Activated B cell treated with CpG ODN at 0.5 μM for 24 hours (primary cell): ENCODE measurements around the gene IREB2. TPM values are rescaled to one million over a fixed set of nuclear protein-coding genes. Genes with fewer than 3 reads are reported as not detected.

Experiments used
- ATAC-seq: fragments of 200-7000 bp; cut with Tn5 transposase; one replicate; pipeline ENCODE4 v1.10.0; 2021; ENCODE audit warnings: low read depth, mild to moderate bottlenecking, moderate library complexity
- CTCF ChIA-PET: fragments of 350-600 bp; sonication (Branson Sonifier 250); formaldehyde crosslinking; loops from one replicate; lab custom pipeline; 2021; ENCODE audit warnings: antibody characterized with exemption; lab: Charles Lee
- POLR2A ChIA-PET: fragments of 350-600 bp; sonication (Branson Sonifier 250); formaldehyde crosslinking; loops from one replicate; lab custom pipeline; 2021; ENCODE audit warnings: antibody characterized with exemption; lab: Charles Lee
- DNase-seq: peaks from one replicate; pipeline ENCODE4 v3.0.0; 2022
- H3K27ac Mint-ChIP-seq: one replicate; pipeline ENCODE4 v1.8.0; 2020; ENCODE audit warnings: mixed read lengths
- H3K27me3 Mint-ChIP-seq: one replicate; pipeline ENCODE4 v1.8.0; 2021; ENCODE audit warnings: mixed read lengths
- H3K36me3 Mint-ChIP-seq: one replicate; pipeline ENCODE4 v1.8.0; 2021; ENCODE audit warnings: low read depth, mixed read lengths
- H3K4me1 Mint-ChIP-seq: one replicate; pipeline ENCODE4 v1.8.0; 2021; ENCODE audit warnings: mixed read lengths
- H3K4me3 Mint-ChIP-seq: one replicate; pipeline ENCODE4 v1.8.0; 2020; ENCODE audit warnings: mild to moderate bottlenecking, mixed read lengths
- H3K9me3 Mint-ChIP-seq: one replicate; pipeline ENCODE4 v1.8.0; 2020; ENCODE audit warnings: mixed read lengths
- intact Hi-C: fragments of 100-400 bp; cut with micrococcal nuclease; formaldehyde crosslinking; loops from one replicate; pipeline ENCODE4 v1.15.1; 2024
- total RNA-seq: library from RNA; stranded (reverse); gene quantifications from 2 replicates; pipeline ENCODE4 v1.2.3, GENCODE V29; 2022
- TF ChIP-seq, protein P1 (sequence below): fragments of 200-600 bp; IDR thresholded peaks from one replicate; pipeline ENCODE4 v1.8.0; 2022; ENCODE audit warnings: antibody characterized with exemption, mild to moderate bottlenecking

The IREB2 gene
- total RNA-seq, 1 donor from 2014 or later: 75.9 TPM

DNA sequence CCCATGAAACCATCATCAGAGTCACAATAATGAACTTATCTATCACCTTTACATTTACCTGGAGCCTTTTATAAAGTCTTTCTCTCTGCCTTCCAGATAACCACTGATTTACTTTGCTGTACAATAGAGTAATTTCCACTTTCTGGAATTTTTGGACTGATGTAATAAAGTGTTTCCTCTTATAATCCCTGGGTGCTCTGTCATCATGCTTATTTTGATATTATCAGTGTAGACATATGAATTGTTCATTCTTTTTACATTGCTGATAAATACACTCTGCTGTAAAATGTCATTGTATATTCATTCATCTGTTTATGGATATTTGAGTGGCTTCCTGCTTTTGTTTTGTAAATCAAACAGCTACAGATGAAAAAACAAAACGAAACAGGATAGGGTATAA lies 27.0 kb upstream of the IREB2 start:
- Mint-ChIP-seq H3K4me3 (no peak overlapping the region), H3K27ac (no peak overlapping the region), H3K27me3 (peaks cover 10% of the 10 kb centered on the region), H3K4me1 (no peaks in the 10 kb centered on the region), H3K9me3 (no peaks in the 10 kb centered on the region), H3K36me3 (no peaks in the 10 kb centered on the region)
- ChIA-PET POLR2A (interaction anchor here (0.6 kb wide), 1 partner anchor 67 kb away, joined by 3 read pairs; no protein-coding TSS in a partner anchor), CTCF (no interaction called here)
- DNase-seq (no peak), ATAC-seq (no peak)
- intact Hi-C loops: no loop called here
- TF ChIP-seq, protein P1, sequence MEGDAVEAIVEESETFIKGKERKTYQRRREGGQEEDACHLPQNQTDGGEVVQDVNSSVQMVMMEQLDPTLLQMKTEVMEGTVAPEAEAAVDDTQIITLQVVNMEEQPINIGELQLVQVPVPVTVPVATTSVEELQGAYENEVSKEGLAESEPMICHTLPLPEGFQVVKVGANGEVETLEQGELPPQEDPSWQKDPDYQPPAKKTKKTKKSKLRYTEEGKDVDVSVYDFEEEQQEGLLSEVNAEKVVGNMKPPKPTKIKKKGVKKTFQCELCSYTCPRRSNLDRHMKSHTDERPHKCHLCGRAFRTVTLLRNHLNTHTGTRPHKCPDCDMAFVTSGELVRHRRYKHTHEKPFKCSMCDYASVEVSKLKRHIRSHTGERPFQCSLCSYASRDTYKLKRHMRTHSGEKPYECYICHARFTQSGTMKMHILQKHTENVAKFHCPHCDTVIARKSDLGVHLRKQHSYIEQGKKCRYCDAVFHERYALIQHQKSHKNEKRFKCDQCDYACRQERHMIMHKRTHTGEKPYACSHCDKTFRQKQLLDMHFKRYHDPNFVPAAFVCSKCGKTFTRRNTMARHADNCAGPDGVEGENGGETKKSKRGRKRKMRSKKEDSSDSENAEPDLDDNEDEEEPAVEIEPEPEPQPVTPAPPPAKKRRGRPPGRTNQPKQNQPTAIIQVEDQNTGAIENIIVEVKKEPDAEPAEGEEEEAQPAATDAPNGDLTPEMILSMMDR: no peak

DNA sequence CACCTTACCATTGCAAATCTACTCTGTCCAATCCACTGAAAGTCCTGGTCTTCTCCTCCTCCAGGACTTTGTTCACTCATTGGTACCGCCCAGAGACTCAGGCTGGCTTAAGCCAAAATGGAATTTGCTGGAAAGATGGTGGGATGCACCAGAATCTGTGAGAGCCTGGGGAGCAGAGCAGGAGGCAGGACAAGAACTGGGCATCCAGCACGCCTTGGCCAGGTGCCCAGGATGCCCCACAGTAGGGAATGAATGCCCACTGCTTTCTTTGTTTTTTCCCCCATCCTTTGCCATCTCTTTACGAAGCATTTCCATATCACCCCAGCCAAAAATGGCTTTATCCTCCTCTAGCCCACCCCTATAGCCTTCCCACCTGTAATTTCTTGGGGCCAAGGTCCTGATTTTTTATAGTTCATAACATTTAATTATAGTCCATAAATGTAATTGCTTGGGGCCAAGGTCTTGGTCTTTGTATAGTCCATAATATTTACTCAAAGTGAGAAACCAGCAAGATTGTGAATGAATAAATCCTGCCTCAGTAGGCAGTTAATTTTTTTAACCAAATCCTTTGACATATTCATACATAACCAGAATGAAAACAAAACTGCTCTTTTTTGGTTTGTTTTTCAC lies 23.3 kb upstream of the IREB2 start:
- TF ChIP-seq, protein P1: no peak
- POLR2A ChIA-PET: no interaction called here

DNA sequence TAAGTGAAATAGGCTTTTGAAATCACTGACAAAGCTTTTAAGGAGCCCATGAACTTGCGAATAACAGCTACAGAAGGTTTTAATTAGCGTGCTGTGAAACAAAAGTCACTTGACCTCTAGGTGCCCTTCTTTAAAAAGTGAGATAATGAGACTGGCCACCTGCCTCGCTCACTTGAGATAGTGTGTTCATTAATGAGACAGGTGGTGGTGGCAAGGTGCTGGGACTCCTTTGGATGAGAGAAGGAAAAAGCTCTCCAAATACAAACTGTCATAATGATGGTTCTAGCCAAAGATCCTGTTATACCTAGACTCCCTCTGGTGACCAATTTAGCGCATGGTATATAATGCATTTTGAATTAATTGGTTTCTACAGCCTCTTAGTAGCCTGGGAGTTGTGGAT lies 22.7 kb upstream of the IREB2 start:
- CTCF ChIA-PET: no interaction called here
- TF ChIP-seq, protein P1: no peak

More for the DNA sequence above, 23.3 kb upstream of the IREB2 start:
- no peaks in the 10 kb centered on the region for H3K36me3 Mint-ChIP-seq
- intact Hi-C loops: no loop called here
- H3K9me3 Mint-ChIP-seq: no peaks in the 10 kb centered on the region
- CTCF ChIA-PET: no interaction called here
- DNase-seq (no peak), ATAC-seq (no peak)
- no peak overlapping the region for H3K4me3 Mint-ChIP-seq
- H3K27me3 Mint-ChIP-seq: peaks cover 18% of the 10 kb centered on the region
- H3K27ac Mint-ChIP-seq: no peak overlapping the region
- H3K4me1 Mint-ChIP-seq: no peaks in the 10 kb centered on the region

DNA sequence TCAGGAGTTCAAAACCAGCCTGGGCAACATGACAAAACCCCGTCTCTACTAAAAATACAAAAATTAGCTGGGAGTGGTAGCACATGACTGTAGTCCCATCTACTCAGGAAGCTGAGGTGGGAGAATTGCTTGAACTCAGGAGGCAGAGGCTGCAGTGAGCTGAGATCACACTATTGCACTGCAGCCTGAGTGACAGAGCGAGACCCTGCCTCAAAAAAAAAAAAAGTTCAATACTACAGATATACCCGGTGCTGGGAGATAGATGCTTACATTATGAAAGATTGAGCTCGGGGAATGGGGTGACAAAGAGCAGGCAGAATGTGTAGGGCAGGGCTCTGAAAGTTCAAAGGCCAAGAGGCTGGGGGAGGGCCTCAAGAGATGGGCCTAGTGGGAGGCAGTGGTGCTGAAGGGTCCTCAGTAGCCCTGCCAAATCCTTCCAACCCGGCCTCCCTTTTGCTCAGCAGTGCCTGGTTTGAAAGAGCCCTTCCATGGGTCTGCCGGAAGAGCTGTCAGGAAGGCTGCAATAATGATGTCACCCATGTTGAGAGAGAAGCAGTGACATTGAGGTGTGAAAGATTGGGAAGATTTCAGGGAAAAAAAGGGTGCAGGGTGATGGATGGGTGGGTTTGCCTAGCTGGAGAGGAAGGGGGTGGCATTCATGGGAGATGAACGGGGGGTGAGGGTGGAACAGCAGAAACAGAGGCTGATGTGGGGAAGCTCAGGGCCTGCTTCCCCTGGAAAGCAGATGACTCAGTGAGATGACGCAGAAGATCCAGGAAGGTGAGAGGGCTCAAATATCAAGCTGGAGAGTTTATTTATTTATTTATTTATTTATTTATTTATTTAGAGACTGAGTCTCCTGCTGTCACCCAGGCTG lies 20.0 kb upstream of the IREB2 start:
- ChIA-PET POLR2A (no interaction called here), CTCF (interaction anchor here (1.1 kb wide), 1 partner anchor 20 kb away, joined by 3 read pairs; the partner anchor contains the start of gene IREB2)
- no peak for ATAC-seq
- TF ChIP-seq, protein P1: no peak
- no peak for DNase-seq
- Mint-ChIP-seq H3K27ac (no peak overlapping the region), H3K9me3 (no peaks in the 10 kb centered on the region), H3K4me3 (no peak overlapping the region), H3K27me3 (peaks cover 25% of the 10 kb centered on the region), H3K4me1 (no peaks in the 10 kb centered on the region), H3K36me3 (no peaks in the 10 kb centered on the region)
- intact Hi-C loops: no loop called here

More for the DNA sequence above, 22.7 kb upstream of the IREB2 start:
- DNase-seq (no peak), ATAC-seq (no peak)
- Mint-ChIP-seq H3K4me1 (no peaks in the 10 kb centered on the region), H3K9me3 (no peaks in the 10 kb centered on the region), H3K4me3 (no peak overlapping the region), H3K27ac (no peak overlapping the region), H3K27me3 (peaks cover 19% of the 10 kb centered on the region), H3K36me3 (no peaks in the 10 kb centered on the region)
- intact Hi-C loops: no loop called here
- POLR2A ChIA-PET: no interaction called here

- Mint-ChIP-seq H3K9me3 (no peaks in the 10 kb centered on the region), H3K27me3 (peaks cover 25% of the 10 kb centered on the region), H3K4me1 (no peaks in the 10 kb centered on the region), H3K36me3 (no peaks in the 10 kb centered on the region), H3K4me3 (no peak overlapping the region), H3K27ac (no peak overlapping the region)
- TF ChIP-seq, protein P1: no peak
- ChIA-PET POLR2A (no interaction called here), CTCF (interaction anchor here (1.1 kb wide), 1 partner anchor 19 kb away, joined by 3 read pairs; the partner anchor contains the start of gene IREB2)
- no peak for ATAC-seq
- DNase-seq: no peak
- intact Hi-C loops: no loop called here
Observed at GRCh38 chr15:78418686-78419085, 19.3 kb upstream of the IREB2 start.
